ENCODE data around the gene ZNF385B.
"Not testable (repeated sequence)": the region's sequence is repeated elsewhere in the genome, so short reads cannot be mapped to it uniquely, and the experiment has no call there.

Gene ZNF385B

DNA sequence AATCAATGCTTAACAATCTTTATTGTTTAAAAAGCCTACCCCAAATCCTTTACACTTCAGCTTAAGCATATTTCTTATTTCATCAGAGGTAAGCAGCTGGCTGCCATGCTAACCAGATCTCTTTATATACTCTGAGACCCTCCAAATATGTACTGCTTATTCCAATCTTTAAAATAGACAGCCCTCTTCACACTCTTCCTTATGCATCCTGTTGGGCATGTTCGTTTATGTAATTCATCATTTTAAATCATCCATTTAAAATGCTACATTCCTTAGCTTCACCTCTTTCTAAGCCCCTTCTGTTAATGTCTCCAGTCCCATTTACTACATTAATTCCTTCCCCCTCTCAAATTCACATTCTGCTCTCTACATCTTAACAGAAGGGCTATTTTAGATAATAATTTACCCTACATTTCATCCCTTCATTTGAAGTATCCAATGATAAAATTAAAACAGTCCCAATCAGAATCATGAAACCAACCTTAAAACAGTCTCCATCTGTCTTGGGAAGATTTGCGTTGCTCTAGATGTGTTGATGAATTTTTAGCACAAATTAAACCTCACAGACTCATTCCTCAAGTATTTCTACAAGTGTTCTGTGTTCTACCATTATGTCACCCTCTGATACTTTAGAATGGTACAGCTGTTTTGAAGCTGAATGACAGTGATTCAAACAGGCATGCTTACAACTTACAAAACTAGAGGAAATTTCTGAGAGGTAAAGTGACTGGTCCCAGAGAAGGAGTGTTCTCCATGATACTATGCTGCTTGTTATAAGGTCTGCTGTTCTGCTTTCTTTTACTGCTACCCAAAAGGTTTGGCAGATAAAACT lies 59.1 kb downstream of the ZNF385B start:
- DNase-seq (ENCODE audit: low read depth) = no peak

DNA sequence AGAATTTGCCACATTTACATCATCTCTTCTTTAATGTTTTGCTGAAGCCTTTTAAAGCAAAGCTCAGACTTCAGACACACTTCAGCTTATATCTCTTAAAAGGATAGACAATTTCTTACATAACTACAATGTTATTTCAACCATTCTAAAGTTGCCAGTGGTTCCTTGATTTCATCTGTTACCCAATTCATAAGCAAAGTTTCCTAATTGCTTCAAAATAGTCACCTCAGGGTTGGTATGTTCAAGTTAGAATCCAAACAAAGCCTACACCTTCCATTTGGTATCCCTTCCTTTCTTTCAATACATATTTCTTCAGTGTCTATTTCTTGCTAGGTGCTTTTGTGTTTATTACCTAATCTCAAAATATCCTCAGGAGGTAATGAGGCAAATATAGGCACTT lies 60.6 kb downstream of the ZNF385B start:
- no peak for DNase-seq (ENCODE audit: low read depth)

DNA sequence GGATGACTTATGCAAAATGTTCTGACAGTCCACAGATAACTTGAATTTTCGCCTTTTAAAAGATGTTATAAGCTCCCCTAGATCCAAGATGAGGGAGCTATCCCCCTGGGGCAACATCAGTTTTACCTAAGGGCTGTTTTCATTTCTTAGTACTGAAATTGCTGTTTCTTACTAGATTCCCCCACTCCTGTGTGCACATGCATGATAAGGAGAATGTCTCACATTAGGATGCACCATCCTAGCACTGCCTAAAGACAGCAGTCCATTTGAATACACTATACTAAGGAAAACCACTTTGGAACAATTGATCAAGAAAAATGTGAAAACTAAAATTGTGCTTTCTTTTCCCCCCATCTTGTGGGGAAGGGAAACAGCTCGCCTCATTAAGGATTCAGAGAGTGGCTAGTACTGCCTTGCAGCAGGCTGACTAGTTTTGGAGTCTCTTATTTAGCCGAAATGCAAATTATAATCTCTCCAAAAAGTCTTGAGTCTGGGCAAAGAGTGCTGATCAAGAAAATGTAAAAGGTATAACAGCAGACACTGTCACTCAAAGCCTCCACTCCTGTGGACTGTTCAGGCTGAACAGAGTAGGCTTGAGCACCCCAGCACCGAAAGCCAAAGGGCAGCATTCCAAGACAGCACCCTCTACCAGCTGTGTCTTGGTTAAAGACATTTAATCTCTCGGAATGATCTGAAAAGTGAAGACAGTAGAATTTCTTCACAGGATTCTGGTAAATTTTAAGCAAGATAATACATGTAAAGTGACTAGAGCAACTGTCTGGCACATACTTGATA lies 65.0 kb downstream of the ZNF385B start:
- DNase-seq (ENCODE audit: low read depth) = no peak

DNA sequence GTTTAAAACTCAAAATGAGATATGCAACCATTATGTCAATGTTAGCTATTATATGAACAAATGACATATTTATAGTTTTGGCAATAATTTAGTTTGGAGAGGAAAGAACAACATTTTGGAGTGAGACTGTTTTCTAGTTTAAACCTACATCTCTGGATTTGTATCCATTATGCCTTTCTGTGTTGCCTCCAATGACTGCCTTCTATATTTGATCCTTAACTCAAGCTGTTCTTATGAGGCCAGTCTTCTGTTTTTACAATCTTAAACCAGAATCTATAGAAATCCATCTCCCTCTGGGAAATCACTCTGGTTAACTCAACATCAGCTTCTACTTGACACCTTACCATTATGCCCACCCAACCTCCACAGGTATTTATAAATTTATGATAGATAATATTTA lies 67.5 kb downstream of the ZNF385B start:
- no peak for DNase-seq (ENCODE audit: low read depth)

DNA sequence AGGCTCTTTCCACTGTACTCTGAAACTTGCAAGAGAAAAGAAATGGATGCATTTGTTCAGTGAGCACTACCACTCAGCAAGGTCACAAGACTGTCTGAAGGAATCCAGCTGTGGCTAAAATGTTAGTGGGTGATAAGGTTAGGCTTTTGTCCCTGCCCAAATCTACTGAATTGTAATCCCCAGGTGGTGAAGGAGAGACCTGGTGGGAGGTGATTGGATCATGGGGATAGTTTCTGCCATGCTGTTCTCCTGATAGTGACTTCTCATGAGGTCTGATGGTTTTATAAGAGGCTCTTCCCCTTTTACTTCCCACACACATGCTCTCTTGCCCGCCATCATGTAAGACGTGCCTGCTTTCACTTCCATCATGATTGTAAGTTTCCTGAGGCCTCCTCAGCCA lies 68.2 kb downstream of the ZNF385B start:
- no peak for DNase-seq (ENCODE audit: low read depth)

DNA sequence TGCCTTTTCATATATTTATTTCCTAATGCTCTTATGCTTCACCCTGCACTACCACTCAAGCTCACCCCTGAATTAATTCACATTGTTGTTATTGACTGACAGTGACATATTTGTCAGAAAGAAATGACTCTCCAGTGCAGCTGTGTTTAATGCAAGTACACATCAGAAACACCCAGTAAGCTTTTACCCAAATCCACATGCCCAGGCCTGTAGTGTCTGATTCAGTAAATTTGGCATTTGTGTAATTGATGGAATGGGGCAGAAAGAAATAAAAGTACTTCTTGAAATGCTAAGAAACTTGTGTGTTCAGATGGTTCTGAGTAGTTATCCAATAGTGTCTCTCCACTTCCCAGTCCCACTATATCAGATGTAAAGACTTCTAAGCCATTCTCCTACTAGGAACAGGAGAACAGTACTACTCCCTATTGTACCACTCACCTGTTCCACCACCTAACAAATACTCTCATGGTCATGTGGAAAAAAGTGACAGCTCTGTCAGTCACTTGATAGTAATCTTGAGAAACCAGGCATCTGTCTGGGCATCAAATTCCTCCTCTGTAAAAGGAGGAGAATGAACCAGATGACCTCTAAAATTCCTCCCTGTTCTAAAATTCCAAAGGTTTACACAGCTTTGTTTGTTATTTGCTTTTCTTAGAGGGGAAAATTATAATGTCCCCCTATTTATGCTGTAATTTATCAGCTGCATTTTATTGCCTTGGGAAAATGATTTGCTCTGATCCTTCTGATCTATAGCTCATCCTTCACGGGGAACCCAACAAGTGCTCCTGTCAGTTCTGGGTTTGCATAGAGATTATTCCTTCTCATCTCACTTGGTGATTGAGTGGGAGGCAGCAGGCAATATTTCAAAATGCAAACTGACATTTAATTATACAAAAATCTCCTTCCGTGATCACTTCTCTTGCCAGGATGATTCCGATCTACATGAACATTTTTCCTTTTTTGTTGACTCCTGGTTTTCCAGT lies 70.9 kb downstream of the ZNF385B start:
- no peak for DNase-seq (ENCODE audit: low read depth)

DNA sequence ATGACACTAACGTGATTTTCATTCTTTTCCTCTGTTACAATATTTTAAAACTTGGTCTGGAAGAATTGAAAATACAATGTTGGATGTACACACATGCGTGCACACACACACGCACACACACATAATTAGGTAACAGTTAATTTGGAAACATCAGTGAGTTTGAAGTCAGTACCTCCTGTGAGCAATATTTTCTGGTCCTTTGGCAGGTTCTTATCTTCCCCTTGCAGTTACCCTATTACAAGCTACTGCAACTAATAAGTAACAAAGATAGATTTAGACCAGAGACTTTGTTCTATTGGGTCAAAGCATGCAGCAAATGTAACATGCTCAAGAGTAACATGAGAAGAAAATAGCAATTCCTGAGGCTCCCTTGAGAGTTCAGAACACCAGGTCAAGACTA lies 73.3 kb downstream of the ZNF385B start:
- no peak for DNase-seq (ENCODE audit: low read depth)

DNA sequence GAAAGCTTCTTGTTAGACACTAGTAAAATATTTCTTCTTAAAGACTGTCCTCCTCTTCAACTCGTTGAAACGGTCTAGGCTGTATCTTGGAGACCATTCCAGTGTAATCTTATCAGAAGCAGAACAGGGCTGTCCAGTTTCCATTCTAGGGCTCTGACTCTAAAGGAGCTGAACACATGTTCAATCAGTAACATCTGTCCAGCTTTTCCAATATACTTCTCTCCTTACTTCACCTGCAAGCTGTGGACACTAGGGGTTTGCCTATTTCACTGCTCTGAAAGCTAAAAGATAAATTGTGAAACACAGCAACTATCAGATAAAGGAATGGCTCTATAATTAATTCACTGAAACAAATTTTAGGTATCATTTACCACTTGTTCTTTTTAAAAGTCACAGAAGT lies 73.8 kb downstream of the ZNF385B start:
- no peak for DNase-seq (ENCODE audit: low read depth)

DNA sequence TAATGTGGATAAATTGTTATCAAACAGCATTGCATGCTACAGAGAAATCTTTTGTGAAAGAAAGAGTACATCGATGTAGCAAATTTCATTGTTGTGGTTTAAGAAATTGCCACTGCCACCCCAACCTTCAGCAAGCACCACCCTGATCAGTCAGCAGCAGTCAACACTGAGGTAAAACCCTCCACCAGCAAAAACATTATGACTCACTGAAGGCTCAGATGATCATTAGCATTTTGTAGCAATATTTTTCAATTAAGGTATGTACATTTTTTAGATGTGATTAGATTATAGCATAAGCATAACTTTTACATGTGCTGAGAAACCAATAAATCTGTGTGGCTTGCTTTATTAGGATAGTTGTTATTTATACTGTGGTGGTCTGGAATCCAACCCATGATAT lies 75.5 kb downstream of the ZNF385B start:
- DNase-seq (ENCODE audit: low read depth) = no peak

DNA sequence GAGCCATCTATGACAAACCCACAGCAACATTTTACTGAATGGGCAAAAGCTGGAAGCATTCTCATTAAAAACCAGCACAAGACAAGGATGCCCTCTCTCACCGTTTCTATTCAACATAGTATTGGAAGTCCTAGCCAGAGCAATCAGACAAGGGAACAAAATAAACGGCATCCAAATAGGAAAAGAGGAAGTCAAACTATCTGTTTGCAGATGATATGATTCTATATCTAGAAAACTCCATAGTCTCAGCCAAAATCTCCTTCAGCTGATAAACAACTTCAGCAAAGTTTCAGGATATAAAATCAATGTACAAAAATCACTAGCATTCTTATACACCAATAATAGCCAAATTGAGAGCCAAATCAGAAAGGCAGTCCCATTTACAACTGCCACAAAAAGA lies 79.1 kb downstream of the ZNF385B start:
- not testable (repeated sequence) for DNase-seq (ENCODE audit: low read depth)

DNA sequence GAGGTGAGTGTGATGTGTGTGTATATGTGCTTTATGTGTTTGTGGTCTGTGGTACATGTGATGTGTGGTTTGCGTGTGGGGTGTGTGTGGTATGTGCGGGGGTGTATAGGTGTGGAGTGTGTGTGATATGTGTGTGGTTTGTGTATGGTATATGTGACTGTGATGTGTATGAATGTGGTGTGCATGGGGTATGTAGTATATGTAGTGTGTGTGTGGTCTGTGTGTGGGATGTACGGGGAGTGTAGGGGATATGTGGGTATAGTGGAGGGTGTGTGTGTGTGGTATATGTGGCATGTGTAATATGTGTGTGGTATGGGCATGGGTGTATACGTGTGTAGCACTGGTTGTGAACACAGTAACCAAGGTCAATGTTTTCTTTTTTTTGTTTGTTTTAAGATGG lies 87.4 kb downstream of the ZNF385B start:
- DNase-seq (ENCODE audit: low read depth) = no peak

DNA sequence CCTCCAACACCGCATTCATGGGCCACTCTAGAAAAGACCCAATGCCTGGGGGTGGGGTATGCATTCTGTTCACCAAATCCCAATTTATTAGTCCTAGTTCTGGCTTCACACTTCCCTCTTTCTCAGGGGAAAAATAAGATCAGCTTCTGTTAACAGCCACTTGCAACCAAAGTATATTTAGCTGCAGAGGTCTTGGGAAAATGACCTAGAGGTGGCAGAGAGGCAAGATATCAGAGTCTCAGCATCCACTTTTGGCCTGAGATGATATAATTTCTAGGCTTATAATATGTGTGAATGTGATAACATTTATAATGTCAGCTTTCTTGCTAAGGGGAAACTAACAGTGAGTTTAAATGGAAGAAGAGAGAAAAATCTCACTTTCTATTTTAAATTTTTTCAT lies 89.1 kb downstream of the ZNF385B start:
- DNase-seq (ENCODE audit: low read depth) = no peak

DNA sequence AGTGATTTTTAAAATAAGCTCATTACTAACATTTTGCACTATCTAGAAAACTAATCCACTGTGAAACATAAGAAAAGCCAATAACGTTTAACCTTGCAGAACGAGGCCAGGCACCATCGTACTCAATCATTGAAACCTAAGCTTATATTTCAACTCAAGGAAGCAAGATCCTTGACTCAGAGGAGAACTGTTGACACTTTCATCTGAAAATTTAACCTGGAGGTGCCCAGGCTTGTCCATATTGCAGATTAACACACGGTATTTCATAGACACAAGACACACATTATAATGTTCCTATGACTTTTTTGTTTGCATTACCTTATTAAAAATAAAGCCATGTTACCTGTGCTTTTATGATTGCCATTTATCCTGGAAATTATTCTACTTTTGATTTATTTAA lies 89.6 kb downstream of the ZNF385B start:
- no peak for DNase-seq (ENCODE audit: low read depth)

DNA sequence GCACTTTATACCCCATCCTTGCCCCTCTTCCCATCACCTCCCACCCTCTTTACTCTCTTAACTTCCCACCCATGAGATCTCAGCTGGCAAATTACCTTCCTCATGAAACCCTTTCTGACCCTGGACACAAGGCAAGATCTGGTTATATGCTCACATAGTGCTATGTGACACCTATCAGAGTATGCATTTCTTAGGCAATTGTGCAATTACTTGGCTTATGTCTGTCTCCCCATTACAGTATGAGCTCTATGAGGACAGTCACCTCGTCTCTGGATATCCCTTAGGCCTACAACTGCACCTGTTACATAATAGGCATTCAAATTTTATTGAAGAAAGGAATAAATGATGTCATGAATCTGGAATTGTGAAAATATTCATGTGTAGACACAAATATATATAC lies 91.4 kb downstream of the ZNF385B start:
- no peak for DNase-seq (ENCODE audit: low read depth)

DNA sequence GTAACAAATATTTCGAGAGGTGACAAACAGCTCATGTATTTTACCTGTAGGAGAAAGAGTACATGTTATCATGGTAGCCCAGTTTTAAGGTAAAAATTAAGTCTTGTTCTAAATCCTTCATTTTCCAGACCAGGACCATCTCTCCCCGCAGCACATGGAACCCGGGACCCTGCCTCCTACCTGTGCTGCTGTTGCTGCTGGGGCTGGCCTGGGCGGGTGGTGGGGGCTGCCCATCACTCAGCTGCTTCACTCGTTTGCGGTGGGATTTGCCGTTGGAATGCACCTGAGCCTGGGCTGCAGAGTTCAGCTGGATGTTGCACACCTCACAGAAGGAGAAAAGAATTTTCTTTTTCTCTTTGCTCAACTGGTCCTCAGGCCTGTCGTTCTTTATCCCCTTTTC lies 92.1 kb downstream of the ZNF385B start:
- DNase-seq (ENCODE audit: low read depth) = no peak

DNA sequence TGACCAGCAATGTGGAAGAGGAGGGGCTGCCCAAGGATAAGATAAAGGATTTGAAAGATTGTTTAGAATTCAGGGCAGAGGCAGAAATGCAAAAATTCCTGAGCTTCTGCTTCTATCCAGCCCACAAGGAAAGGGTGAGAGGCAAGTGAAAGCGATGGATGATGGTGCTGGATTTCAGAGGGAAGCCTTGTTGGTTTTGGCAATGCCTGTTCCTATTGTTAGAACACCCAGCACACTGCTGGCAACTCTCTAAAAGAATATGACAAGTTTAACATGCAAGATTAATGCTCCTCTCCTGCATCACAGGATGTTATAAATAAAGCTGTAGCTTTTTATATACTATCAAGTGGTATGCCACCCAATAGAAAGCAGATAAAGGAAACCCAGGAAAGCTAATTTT lies 92.6 kb downstream of the ZNF385B start:
- no peak for DNase-seq (ENCODE audit: low read depth)

DNA sequence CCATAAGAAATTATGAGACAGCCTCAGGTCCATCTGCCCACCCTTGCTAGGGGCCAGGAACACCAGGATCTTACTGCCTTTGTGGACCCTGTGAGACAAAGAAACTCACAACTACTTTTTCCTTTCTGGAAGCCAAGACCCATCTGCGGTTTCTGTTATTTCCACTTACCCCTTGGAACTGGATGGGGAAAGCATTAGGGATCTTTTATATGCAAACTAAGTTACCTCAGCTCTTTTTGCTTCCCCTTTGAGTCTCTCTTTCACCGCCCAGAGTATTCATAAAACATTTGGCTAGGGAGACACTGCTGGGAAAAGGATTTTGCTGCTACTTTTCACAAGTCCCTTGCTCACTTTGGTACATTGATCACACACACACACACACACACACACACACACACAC lies 95.7 kb downstream of the ZNF385B start:
- no peak for DNase-seq (ENCODE audit: low read depth)

DNA sequence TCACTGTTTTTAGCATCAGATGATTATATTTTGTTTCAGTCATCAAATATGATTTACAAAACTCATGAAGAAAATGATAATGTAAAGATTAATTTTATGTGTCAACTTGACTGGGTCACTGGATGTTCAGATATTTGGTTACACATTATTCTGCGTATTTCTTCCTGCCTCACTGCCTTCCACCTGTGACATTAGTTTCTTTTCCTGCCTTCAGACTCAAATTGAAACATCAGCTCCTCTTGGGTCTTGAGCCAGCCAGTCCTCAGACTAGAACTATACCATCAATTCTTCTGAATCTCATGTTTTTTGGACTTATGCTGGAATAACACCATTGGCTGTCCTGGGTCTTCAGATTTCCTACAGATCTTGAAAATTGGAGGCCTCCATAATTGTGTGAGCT lies 96.7 kb downstream of the ZNF385B start:
- no peak for DNase-seq (ENCODE audit: low read depth)

DNA sequence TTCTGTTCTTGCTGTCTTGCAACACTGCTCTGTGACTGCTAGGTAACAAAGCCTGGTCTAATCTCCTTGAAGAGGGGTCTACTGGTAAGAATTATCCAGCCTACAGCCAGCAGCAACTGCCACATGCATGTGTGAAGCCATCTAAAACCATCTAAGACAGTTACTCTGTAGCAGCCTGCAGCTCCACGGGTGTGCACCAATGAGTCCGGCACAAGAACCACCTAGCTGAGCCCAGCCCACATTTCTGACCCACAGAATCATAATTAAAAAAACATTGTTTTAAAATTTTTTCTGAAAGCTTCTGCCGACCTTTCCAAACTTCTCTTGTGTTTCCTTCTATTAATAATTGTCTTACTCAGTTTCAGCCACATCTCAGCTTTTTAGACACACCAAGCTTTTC lies 102.8 kb downstream of the ZNF385B start:
- no peak for DNase-seq (ENCODE audit: low read depth)

DNA sequence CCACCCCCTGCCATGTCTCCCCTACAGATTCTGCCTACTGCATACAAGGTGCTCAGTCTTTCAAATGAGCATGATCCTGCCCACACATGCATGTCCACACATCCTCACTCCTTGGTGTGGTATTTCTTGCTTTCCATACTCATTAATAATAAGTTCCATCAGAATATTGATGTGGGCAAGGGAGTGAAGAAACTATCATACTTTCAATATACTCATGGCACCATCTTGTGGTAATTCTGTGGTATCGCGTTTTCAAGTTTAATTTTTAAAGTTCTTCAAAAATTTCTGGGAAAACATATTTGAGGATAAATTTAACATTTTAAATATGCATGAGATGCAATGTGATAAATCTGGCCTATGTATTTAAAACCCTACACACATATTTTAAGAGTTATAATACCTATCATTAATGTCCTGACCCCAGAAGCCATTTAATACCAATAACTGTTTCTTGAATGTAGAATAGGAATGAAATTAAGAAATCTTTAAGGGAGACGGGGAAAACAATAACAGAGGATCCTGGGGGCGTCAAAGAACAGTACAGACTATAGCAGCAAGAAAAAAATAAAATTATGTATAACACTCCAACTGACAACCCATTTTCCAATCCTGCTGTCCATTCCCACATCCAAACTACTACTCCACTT lies 110.1 kb downstream of the ZNF385B start:
- DNase-seq (ENCODE audit: low read depth) = no peak

DNA sequence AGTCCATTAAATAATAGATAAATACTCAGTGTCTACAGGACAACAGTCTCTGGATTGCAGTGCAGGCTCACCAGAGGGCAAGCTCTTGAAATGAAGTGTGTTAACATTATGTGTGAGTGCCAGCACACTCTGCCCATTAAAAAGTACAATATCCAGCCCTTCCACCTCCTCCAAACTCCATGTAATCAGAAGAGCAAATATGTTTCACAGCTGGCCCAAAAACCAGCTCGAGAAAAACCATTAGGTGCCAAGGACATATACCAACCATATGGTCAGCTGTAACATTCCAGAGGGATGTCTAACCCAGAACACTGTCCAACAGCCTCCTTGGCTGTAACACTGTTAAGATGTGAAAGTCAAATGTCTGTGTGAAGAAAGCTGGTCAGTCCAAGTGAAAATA lies 112.2 kb downstream of the ZNF385B start:
- DNase-seq (ENCODE audit: low read depth) = no peak

DNA sequence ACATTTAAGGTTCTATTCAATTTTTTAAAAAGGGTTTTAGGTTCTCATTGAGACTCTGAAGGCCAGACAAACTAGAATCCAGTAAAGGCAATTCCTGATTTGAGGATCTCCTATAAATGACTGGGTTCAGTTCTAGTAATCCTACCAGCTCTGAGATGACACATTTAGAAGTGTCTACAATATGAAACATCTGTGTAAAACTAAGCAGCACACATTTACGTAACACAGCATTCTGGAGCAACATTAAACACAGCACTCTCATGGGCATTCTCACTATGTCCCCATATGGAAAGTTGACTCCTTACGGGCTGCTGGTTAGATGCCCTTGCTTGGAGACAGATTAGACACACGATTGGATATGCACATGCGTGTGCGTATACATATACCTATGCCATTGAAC lies 114.4 kb downstream of the ZNF385B start:
- DNase-seq (ENCODE audit: low read depth) = no peak

Data from T-helper 22 cell (primary cell).